ENCODE data around the gene NUP93.

The NUP93 gene

DNA sequence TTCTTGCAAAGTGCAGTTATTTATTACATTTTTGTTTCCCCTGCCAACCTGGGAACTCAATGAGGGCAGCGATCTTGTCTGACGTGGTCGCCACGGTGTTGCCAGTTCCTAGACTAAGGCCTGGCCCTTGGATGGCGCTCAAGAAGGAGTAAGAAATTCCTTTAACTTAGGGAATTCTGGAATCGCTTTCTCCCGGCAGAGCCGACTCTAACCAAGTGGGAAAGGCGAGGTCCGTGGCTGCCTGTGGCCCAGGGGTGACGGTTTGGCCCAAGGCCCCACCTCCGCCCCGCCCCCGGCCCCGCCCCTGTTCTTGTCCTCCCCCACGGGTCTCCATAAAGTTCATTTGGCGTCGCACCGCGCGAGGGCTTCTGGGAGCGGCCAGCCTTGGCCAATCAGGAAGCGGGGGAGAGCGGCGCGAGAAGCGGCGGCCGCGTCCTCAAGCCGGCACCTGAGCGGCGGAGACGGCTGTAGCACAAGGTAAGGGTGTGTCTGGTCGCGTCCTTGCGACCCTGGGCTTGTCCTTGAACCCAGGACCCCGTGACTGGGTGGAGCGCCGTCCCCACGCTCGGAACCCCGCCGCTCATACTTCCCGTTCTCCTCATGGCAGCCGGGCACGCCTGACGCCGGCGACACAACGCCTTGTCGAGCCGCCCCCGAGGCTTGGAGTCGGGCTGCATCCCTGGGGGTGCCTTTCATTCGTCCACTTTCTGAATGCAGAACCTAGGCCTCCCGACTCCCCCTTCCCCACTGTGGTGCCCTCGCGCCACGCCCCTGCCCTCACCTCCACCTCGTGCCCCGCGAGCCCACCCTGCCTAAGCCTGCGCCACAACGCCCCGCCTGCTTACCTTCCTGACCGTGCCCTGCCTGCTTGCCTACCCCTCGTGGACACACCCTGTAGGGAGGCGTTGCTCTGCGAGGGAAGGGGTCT, at the start of gene NUP93:
Gene NUP93 (plus strand): TSS at position 395 of the 928 bp plus-strand sequence. CDS start 18,119 bp downstream, outside the sequence.
- peak; percentile 94 for DNase-seq

DNA sequence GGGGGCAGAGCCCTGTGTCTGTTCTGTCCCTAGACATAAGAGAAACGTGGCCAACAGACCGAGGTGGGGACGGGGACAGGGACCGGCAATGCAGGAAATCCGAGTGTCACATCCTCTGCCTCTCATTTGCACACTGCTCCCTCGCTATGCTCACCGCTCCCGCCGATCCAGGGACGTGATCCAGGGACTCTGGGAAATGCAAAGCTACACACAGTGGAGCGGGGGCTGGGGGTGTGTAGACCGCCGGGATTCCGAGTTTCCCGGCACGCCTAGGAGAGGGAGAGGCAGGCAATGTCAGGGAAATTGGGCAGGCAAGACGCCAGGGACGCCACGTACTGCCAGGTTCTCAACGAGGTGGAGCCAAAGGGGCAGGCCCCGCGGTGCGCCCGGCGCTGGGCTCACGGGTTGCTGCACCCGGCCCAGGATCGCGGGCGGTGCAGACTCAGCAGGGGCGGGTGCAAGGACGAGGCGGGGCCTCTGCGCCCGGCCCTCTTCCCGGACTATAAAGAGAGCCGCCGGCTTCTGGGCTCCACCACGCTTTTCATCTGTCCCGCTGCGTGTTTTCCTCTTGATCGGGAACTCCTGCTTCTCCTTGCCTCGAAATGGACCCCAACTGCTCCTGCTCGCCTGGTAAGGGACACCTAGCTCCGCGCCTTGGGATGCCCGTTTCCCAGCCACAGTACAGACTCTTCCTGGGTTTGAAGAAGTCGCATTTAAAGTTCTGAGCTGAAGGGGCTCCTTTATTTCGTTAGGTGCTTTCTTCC, 47.8 kb upstream of the NUP93 start, which contains the start of gene MT1X:
Gene MT1X (plus strand): TSS at position 532 of the 764 bp plus-strand sequence. CDS start 71 bp downstream, at position 603.
- peak; percentile 95 for DNase-seq

DNA sequence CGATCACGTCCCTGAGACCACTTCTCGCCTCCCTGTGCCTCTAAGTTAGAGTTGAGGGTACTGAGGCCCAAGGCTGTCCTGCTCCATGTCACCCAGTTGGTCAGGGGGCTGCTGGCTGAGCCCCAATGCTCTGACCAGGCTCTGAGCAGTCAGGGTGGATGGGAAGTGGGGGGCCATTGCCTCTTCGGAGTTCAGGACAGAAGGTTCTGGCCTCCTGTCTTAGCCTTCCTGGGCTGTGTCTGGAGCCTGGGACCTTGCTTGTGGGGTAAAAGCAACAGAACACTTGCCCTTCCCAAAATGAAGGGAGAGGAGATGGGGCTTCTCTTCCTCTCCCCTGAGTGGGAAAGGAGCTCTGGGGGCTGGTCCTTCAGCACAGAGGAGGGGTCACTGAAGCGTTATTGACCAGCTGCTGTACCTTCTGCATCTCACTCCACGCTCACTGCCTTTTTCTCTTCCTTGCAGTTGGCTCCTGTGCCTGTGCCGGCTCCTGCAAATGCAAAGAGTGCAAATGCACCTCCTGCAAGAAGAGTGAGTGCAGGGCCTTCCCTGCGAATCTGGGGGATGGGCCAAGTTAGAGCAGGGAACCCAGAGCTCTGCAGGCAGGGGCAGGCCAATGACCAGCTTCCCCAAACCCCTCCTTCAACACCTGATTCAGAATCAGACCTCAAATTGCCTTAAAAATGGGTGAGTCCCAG, 47.1 kb upstream of the NUP93 start:
- DNase-seq, result peak; percentile 22

DNA sequence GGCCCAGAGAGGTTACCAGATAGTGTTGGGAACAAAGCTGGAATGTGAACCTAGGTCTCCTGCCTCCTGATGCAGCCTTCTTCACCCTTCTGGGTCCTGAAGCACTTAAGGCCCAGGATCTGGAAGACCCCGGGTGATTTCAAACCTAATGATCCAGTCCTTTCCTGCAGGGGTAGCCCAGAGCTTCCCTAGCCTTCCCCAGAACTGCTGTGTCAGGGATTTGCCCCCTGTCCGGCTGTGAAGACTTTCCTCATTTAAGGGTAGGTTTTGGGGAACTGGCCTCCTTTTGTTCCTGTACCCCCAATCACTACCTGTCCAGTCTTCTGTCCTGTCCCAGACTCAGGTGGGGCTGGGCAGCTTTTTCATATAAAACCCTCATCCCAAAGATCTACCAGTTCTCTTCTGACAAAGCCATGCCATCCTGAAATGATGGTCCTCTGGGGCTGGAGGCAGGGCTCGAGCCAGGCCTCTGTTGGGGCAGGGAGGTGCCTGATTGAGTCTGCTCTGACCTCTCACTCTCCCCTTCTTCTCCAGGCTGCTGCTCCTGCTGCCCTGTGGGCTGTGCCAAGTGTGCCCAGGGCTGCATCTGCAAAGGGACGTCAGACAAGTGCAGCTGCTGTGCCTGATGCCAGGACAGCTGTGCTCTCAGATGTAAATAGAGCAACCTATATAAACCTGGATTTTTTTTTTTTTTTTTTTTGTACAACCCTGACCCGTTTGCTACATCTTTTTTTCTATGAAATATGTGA, 46.3 kb upstream of the NUP93 start:
- DNase-seq, result no peak

- DNase-seq, result no peak
These were observed 45.5 kb upstream of the NUP93 start for GRCh38 chr16:56684256-56684925.

- no peak for DNase-seq
These were observed 44.9 kb upstream of the NUP93 start for GRCh38 chr16:56684926-56685590.

GRCh38 chr16:56686758-56687157, 43.2 kb upstream of the NUP93 start:
- DNase-seq, result no peak

GRCh38 chr16:56688762-56689161, 41.2 kb upstream of the NUP93 start:
- no peak for DNase-seq

DNA sequence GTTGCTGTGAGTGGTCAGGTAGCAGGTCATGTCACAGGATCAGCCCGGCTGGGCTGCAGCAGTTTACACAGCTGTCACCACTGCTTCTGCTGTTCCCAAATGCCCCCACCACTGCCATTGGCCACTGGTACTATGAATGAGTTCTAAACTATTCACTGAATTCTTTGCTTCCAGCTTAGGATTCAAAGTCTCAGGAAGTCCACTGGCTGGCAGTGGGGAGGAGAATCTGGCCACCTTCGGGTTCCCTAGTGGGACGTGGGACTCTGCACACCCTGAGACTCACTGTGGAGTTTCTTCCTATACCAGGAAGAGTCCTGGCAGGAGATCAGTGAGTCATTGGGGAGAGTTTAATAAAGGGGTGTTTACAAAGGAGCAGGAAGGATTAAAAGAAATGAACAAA, 40.8 kb upstream of the NUP93 start:
- DNase-seq, result no peak

DNA sequence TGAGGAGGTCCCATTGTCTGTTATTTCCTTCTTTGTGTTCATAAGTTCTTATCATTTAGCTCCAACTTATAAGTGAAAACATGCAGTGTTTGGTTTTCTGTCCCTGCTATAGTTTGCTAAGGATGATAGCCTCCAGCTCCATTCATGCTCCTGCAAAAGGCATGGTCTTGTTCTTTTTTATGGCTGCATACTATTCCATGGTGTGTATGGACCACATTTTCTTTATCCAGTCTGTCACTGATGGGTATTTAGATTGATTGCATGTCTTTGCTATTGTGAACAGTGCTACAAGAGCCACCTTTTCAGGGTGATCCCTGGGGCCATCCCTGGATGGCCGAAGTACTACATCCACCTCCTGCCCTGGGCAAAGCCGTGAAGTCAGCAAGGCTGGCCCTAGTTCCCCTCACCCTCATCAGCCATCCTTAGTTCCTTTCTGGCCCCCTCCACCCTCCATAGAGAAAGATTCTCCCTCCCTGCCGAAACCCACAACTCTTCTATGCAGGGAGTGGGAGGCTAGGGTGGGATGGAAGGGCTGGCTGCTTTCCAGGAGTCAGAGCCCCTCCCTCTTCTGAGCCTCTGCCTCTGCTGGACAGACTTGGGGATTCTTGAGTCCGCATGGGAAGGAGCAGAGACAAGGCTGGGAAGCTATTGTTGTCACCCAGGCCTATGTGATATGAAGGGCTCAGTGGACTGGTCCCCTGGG, 39.4 kb upstream of the NUP93 start:
- no peak for DNase-seq

DNA sequence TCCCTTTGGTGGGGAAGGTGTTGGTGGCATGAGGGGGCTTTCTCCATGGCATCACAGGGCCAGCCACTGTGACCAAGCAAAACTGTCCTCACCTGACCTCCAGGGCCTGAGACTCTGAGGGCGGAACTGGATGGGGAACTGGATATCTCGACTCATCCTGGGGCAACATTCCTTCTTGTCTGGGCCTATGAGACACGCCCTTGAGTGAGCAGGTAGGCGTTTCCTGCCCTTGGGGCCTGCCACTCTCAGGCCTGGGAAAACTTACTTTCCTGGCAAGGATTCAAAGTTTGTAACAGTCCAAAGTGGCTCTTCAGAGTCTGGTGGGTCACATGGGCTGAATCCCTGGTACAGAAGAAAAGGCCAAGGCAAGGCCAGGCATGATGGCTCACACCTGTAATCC, 38.0 kb upstream of the NUP93 start:
- DNase-seq, result no peak

- DNase-seq, result no peak
These were observed 34.7 kb upstream of the NUP93 start for GRCh38 chr16:56695246-56695645.

- no peak for DNase-seq
These were observed 32.3 kb upstream of the NUP93 start for GRCh38 chr16:56697456-56698155.

DNA sequence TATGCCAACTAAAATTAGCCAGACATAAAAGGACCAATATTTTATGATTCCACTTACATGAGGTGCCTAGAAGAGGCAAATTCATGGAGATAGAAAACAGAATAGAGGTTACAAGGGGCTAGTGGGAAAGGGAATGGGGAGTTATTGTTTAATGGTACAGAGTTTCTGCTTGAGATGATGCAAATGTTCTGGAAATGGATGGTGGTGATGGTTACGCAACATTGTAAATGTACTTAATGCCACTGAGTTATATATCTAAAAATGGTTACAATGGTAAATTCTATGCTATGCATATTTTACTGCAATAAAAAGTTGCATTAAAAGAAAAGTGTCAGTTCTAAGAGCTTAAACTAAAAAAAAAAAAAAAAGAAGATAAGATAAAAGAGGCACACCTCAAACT, 29.7 kb upstream of the NUP93 start:
- DNase-seq, result no peak

GRCh38 chr16:56700631-56701030, 29.3 kb upstream of the NUP93 start:
- no peak for DNase-seq

GRCh38 chr16:56701534-56701933, 28.4 kb upstream of the NUP93 start:
- no peak for DNase-seq

DNA sequence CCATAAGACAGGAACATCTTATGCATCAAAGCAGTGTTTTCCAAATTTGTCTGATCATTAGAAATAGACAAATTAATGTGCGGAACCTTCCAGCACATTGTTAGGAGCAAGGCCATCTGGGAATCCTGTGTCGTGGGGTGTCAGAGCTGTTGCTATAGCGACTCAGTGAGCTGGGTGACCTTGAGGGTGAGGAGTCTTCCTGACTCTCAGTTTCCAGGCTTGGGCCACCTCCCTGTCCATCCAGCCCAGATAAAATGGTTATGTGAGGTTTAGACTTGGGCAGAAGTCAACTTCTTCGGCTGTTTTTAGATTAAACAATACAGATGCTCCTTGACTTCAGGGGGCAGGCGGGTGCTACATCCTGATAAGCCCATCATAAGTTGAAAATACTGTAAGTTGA, 27.1 kb upstream of the NUP93 start:
- DNase-seq, result no peak

DNA sequence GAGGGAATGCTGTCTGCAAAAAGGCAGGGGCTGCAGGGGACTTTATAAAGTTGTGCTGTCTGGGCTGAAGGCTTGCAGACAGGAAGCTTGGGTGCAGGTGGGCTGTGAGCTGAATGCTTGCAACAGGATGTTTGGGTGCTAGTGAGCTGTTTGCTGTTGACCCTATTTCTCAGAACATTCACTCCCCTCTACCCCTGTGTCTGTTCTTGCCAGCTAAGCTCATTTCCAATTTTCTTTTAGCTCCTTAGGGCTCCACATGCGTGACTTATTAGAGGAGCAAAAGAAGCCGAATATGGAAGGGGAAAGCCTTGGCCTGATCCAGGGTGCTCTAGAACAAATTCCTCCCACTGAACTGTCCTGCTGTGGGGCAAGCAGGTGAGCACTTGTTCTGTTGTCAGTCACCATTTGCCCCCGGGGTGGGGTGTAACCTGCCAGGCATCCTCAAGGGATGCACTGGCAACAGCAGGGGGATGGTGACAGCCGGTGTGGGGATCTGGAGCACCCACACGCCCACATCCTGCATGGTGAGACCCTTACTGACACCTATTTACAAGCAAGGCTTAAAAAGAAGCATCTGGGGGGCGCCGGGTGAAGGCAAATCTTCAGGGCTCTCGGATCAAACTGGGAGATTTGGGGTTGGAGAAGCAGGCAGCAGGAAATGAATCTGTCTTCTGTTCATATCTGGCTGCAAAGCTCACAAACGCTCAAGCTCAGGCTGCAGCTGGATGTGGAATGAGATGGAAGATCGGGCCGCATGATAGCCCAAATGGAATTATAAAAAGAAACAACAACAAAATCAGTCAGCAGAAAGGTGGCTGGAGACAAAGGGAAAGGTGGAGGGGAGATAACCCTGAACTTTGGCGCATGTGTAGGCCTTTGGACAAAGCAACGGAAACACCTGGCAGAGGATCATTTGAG, 21.1 kb upstream of the NUP93 start:
- peak; percentile 24 for DNase-seq

Measured in activated CD4-positive, alpha-beta T cell treated with anti-CD3 and anti-CD28 coated beads for 48 hours (primary cell).